SK-N-SH treated with all-trans-retinoic acid at 6 μM for 48 hours (cell line): ENCODE results near the gene GRK1.

Experiments used
- ARNTL ChIP-seq: fragments of 450-650 bp; formaldehyde crosslinking; IDR thresholded peaks from 2 replicates; pipeline ENCODE4 v1.5.0; 2020; ENCODE audit warnings: low read depth, mild to moderate bottlenecking, moderate library complexity, borderline replicate concordance
- BACH2 ChIP-seq: fragments of 250-450 bp; sonication (Bioruptor Pico); IDR thresholded peaks from 2 replicates; pipeline ENCODE4 v1.9.0; 2021; ENCODE audit warnings: mild to moderate bottlenecking, borderline replicate concordance
- CREB5 ChIP-seq: fragments of 250-450 bp; sonication (Bioruptor Pico); IDR thresholded peaks from 2 replicates; pipeline ENCODE4 v1.5.1; 2020; ENCODE audit warnings: low read depth, mild to moderate bottlenecking, moderate library complexity
- CSRNP3 ChIP-seq: fragments of 250-450 bp; sonication (Bioruptor Pico); IDR thresholded peaks from 2 replicates; pipeline ENCODE4 v1.5.1; 2021; ENCODE audit warnings: mild to moderate bottlenecking, moderate library complexity
- ESRRG ChIP-seq: fragments of 250-450 bp; sonication (Bioruptor Pico); IDR thresholded peaks from 2 replicates; pipeline ENCODE4 v1.6.1; 2021; ENCODE audit warnings: mild to moderate bottlenecking
- ISL1 ChIP-seq: fragments of 250-450 bp; sonication (Bioruptor Pico); IDR thresholded peaks from 2 replicates; pipeline ENCODE4 v2.1.2; 2022; ENCODE audit warnings: mild to moderate bottlenecking, moderate library complexity
- PATZ1 ChIP-seq: fragments of 250-450 bp; sonication (Bioruptor Pico); IDR thresholded peaks from 2 replicates; pipeline ENCODE4 v1.8.0; 2020; ENCODE audit warnings: mild to moderate bottlenecking, moderate library complexity, borderline replicate concordance
- RARB ChIP-seq: fragments of 250-450 bp; sonication (Bioruptor Pico); IDR thresholded peaks from 2 replicates; pipeline ENCODE4 v1.8.0; 2021; ENCODE audit warnings: mild to moderate bottlenecking, moderate library complexity
- TOX ChIP-seq: fragments of 250-450 bp; sonication (Bioruptor Pico); IDR thresholded peaks from 2 replicates; pipeline ENCODE4 v1.8.0; 2021; ENCODE audit warnings: mild to moderate bottlenecking, moderate library complexity, borderline replicate concordance
- ZFP3 ChIP-seq: fragments of 250-450 bp; sonication (Bioruptor Pico); IDR thresholded peaks from 2 replicates; pipeline ENCODE4 v1.5.0; 2020; ENCODE audit warnings: mild to moderate bottlenecking, moderate library complexity

GRCh38 chr13:113744197-113745000 is 77.4 kb downstream of the GRK1 start:
- TF ChIP-seq CREB5 (CRISPR knock-in tag) (no peak), PATZ1 (CRISPR knock-in tag) (no peak), TOX (no peak), RARB (CRISPR knock-in tag) (no peak), CSRNP3 (no peak), ISL1 (CRISPR knock-in tag) (no peak), BACH2 (no peak), ARNTL (CRISPR knock-in tag) (no peak), ESRRG (CRISPR knock-in tag) (no peak), ZFP3 (CRISPR knock-in tag) (no peak)
